Measurements from ENCODE around the gene EMC1.

DNA sequence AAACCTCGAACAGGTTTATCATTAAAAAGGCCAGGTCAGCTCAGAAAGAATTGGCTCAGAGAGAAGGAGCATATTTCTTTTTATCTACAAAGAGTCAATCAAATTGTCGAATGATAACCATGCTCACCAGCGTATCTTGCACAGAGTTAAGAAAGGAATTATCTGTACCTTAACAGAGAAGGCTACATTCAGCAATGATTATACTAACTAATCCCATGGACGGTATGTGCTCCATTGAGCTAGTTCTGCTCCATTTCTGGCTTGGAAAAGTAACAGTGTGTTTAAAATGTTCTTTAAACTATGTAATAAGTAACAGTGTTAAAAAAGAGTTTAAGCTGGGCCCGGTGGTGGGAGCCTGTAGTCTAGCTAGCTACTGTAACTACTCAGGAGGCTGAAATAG lies 45.5 kb downstream of the EMC1 start:
- TF ChIP-seq, protein P1, sequence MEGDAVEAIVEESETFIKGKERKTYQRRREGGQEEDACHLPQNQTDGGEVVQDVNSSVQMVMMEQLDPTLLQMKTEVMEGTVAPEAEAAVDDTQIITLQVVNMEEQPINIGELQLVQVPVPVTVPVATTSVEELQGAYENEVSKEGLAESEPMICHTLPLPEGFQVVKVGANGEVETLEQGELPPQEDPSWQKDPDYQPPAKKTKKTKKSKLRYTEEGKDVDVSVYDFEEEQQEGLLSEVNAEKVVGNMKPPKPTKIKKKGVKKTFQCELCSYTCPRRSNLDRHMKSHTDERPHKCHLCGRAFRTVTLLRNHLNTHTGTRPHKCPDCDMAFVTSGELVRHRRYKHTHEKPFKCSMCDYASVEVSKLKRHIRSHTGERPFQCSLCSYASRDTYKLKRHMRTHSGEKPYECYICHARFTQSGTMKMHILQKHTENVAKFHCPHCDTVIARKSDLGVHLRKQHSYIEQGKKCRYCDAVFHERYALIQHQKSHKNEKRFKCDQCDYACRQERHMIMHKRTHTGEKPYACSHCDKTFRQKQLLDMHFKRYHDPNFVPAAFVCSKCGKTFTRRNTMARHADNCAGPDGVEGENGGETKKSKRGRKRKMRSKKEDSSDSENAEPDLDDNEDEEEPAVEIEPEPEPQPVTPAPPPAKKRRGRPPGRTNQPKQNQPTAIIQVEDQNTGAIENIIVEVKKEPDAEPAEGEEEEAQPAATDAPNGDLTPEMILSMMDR (IDR thresholded peaks at IDR 0.05): no peak
- no peak for TF ChIP-seq EZH2 (IDR thresholded peaks at IDR 0.05; ENCODE audit: borderline replicate concordance, insufficient read depth, low read depth, low read length, poor library complexity, severe bottlenecking)

Measured in B cell (primary cell).